ENCODE measurements around the gene TMEM161B. TPM values are rescaled to one million over a fixed set of nuclear protein-coding genes. Genes with fewer than 3 reads are reported as not detected.

Gene TMEM161B
- total and polyA plus RNA-seq, 12 donors: 3.8 to 32.3 (median 14.5) TPM

DNA sequence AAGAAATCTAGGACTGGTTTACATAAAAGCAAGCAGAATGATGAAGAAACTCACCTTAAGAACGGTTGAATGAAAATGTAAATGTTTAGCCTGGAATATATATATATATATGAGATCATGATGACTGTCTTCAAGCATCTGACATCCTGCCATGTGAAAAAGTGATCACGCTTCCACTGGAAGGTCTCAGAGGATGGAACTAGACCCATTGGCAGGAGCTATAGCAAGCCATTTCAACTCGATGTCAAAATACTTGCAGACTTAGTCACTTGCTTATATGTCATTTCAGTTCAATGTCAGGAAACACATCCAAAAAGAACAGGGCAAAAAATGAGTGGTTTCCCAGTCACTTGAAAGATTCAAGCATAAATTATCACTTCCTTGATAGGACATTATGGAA lies 22.2 kb upstream of the TMEM161B start:
- no peak for DNase-seq

DNA sequence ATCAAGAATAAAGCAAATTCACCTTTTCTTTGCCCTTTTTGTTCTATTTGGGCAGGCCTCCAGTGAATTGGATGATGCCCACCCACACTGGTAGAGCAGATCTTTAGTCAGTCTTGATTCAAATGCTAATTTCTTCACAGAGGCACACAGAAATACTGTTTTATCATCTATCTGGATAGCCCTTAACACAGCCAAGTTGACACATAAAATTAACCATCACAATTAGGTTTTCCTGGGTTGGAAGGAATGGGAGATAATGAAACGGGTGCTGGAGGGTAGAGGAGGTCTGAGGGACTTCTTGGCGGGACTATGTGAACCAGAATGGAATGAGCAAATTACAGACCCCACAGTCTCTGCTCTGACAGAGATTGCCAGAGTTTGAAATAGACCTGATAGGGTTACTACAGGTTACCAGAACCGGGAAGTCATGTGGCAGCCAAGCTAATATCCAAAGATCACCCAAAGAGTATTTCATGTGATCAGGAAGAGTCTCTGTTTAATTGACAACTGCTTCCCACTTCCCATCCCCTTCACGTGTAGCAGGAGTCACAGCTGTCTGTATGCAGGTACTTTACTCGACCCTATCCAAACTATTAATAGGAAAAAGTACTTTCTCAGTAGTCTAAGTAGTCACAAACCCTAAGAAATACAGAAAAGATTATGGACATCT lies 20.0 kb upstream of the TMEM161B start:
- no peak for DNase-seq
- H3K27me3 ChIP-seq: no peaks in the 10 kb centered on the region
- TF ChIP-seq POLR2A (IDR thresholded peaks at IDR 0.05): no peak
- TF ChIP-seq, protein P1, sequence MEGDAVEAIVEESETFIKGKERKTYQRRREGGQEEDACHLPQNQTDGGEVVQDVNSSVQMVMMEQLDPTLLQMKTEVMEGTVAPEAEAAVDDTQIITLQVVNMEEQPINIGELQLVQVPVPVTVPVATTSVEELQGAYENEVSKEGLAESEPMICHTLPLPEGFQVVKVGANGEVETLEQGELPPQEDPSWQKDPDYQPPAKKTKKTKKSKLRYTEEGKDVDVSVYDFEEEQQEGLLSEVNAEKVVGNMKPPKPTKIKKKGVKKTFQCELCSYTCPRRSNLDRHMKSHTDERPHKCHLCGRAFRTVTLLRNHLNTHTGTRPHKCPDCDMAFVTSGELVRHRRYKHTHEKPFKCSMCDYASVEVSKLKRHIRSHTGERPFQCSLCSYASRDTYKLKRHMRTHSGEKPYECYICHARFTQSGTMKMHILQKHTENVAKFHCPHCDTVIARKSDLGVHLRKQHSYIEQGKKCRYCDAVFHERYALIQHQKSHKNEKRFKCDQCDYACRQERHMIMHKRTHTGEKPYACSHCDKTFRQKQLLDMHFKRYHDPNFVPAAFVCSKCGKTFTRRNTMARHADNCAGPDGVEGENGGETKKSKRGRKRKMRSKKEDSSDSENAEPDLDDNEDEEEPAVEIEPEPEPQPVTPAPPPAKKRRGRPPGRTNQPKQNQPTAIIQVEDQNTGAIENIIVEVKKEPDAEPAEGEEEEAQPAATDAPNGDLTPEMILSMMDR (IDR thresholded peaks at IDR 0.05): no peak
- WGBS, 4 donors: 89 to 95% (median 92%) methylated on average over 5 of the region's 5 CpGs
- no peak overlapping the region for H3K4me3 ChIP-seq
- no peak overlapping the region for H3K27ac ChIP-seq
- no peaks in the 10 kb centered on the region for H3K36me3 ChIP-seq (replicated peaks in 1 of 2)
- H3K4me1 ChIP-seq (replicated peaks in 1 of 2): peaks cover 4 to 6% of the 10 kb centered on the region in 2 donors
- H3K9me3 ChIP-seq (replicated peaks in 1 of 3): no peaks in the 10 kb centered on the region
- intact Hi-C loops (cut with DNase I): no loop called here

More for the DNA sequence above, 22.2 kb upstream of the TMEM161B start:
- no peak overlapping the region for H3K27ac ChIP-seq
- no peak overlapping the region for H3K4me3 ChIP-seq
- intact Hi-C loops (cut with DNase I): no loop called here
- H3K27me3 ChIP-seq: no peaks in the 10 kb centered on the region
- 53 to 59% (median 56%) methylated on average over 3 of the region's 3 CpGs for WGBS, 4 donors
- TF ChIP-seq, protein P1 (IDR thresholded peaks at IDR 0.05): no peak
- TF ChIP-seq POLR2A (IDR thresholded peaks at IDR 0.05): no peak
- H3K9me3 ChIP-seq (replicated peaks in 1 of 3): peaks cover 0 to 3% (median 0%) of the 10 kb centered on the region in 3 donors
- peaks cover 4 to 6% of the 10 kb centered on the region in 2 donors for H3K4me1 ChIP-seq (replicated peaks in 1 of 2)
- H3K36me3 ChIP-seq (replicated peaks in 1 of 2): no peaks in the 10 kb centered on the region

DNA sequence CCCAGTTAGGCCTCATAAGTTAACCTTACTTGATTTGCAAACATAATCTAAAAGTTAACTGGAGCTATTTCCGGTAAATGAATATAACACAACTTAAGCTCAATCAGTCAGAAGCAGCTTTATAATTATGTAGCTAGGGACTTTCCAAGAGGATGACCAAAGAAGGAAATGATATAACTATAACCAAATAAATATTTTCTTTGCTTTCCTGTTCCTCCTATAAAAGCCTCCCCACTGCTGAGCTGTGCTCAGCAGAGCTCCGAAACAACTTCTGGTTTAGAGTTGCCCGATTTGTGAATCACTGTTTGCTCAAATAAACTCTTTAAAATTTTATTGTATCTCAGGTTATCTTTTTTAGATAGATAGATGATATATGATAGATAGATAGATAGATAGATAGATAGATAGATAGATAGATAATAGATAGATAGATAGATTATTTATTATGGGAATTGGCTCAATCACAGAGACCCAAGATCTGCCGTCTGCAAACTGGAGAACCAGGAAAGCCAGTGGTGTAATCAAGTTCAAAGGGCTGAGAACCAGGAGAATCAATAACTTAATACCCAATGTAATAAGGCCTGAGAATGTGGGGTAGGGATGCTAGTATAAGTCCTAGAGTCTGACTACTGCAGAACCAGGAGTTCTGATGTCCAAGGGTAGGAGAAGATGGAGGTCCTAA lies 19.3 kb upstream of the TMEM161B start:
- peaks cover 4 to 6% of the 10 kb centered on the region in 2 donors for H3K4me1 ChIP-seq (replicated peaks in 1 of 2)
- no peaks in the 10 kb centered on the region for H3K36me3 ChIP-seq (replicated peaks in 1 of 2)
- H3K27ac ChIP-seq: no peak overlapping the region
- no peak overlapping the region for H3K4me3 ChIP-seq
- no peak for TF ChIP-seq POLR2A (IDR thresholded peaks at IDR 0.05)
- TF ChIP-seq, protein P1 (IDR thresholded peaks at IDR 0.05): no peak
- H3K9me3 ChIP-seq (replicated peaks in 1 of 3): no peaks in the 10 kb centered on the region
- DNase-seq: no peak
- H3K27me3 ChIP-seq: no peaks in the 10 kb centered on the region
- intact Hi-C loops (cut with DNase I): no loop called here
- WGBS, 4 donors: 92 to 98% (median 96%) methylated on average over 4 of the region's 4 CpGs

DNA sequence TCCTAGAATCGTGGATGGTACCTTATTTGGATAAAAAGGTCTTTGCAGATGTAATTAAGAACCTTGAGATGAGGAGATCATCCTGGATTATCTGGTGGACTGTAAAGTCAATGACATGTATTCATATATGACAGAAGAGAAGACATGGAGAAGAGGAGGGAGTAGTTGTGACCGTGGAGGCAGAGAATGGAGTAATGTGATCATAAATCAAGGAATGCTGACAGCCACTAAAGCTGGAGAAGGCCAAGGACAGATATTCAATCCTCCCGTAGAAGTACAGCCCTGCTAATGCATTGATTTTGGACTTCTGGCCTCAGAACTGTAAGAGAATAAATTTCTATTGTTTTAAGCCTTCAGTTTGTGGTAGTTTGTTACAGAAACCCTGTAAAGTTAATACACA lies 18.7 kb upstream of the TMEM161B start:
- 40 to 53% (median 41%) methylated on average over 3 of the region's 3 CpGs for WGBS, 4 donors
- no peaks in the 10 kb centered on the region for H3K27me3 ChIP-seq
- no peaks in the 10 kb centered on the region for H3K9me3 ChIP-seq (replicated peaks in 1 of 3)
- peaks cover 4 to 6% of the 10 kb centered on the region in 2 donors for H3K4me1 ChIP-seq (replicated peaks in 1 of 2)
- TF ChIP-seq, protein P1 (IDR thresholded peaks at IDR 0.05): no peak
- no peak for TF ChIP-seq POLR2A (IDR thresholded peaks at IDR 0.05)
- intact Hi-C loops (cut with DNase I): no loop called here
- H3K4me3 ChIP-seq: no peak overlapping the region
- no peak overlapping the region for H3K27ac ChIP-seq
- no peak for DNase-seq
- no peaks in the 10 kb centered on the region for H3K36me3 ChIP-seq (replicated peaks in 1 of 2)

Data from adrenal gland (tissue), 12 donors.